SK-N-SH (cell line): ENCODE results near the gene SOX13. TPM values are rescaled to one million over a fixed set of nuclear protein-coding genes. Genes with fewer than 3 reads are reported as not detected.

Experiments used
- CTCF ChIA-PET: fragments of 300-600, 350-600 bp; formaldehyde crosslinking; extraction: SDS; loops from one replicate; lab custom pipeline; 2021; lab: Yijun Ruan, JAX
- POLR2A ChIA-PET: fragments of 350-600 bp; sonication (Branson Sonifier 250); formaldehyde crosslinking; extraction: SDS; loops from one replicate; lab custom pipeline; 2020; ENCODE audit warnings: antibody characterized with exemption, inconsistent platforms; lab: Yijun Ruan, JAX
- DNase-seq: peaks from one replicate; pipeline ENCODE4 v3.0.0; 2012
- H2AFZ ChIP-seq: fragments of 200-600 bp; sonication (generic); 2 replicates; pipeline ENCODE4 v1.8.1; 2016; ENCODE audit warnings: antibody characterized with exemption, mild to moderate bottlenecking, low read depth
- H3F3A ChIP-seq: fragments of 200-600 bp; sonication (generic); replicated peaks from 2 replicates; pipeline ENCODE3; 2016; ENCODE audit warnings: antibody characterized with exemption, mild to moderate bottlenecking; ENCODE audit not compliant: insufficient read depth
- H3K27ac ChIP-seq, 2 experiments: fragments of 200-500 bp in 1 of 2; fragments of 200-600 bp in 1 of 2; sonication (Bioruptor generic) in 1 of 2; sonication (generic), shearing (Covaris generic) in 1 of 2; 2 replicates each; pipeline versions ENCODE4 v1.5.1 to v1.6.1; 2014 to 2016; ENCODE audit warnings: low read depth in 2 of 2, inconsistent platforms in 1 of 2, low read length in 1 of 2, mild to moderate bottlenecking in 1 of 2, mixed read lengths in 1 of 2
- H3K27me3 ChIP-seq: fragments of 200-600 bp; sonication (generic), shearing (Covaris generic); 2 replicates; pipeline ENCODE4 v1.6.1; 2016; ENCODE audit warnings: mixed run types; ENCODE audit not compliant: insufficient read depth
- H3K36me3 ChIP-seq, 2 experiments: fragments of 200-500 bp in 1 of 2; fragments of 200-600 bp in 1 of 2; sonication (Bioruptor generic) in 1 of 2; sonication (generic) in 1 of 2; replicated peaks in 1 of 2; 2 replicates each; pipeline versions ENCODE3 to v1.5.1; 2014 to 2016; ENCODE audit warnings: low read length in 1 of 2, mild to moderate bottlenecking in 1 of 2; ENCODE audit not compliant: insufficient read depth in 2 of 2, control insufficient read depth in 1 of 2
- H3K4me1 ChIP-seq, 2 experiments: fragments of 200-500 bp in 1 of 2; fragments of 200-600 bp in 1 of 2; sonication (Bioruptor generic) in 1 of 2; sonication (generic), shearing (Covaris generic) in 1 of 2; 2 replicates each; pipeline versions ENCODE4 v1.5.1 to v1.6.1; 2014 to 2016; ENCODE audit warnings: low read depth in 1 of 2, low read length in 1 of 2, mixed run types in 1 of 2; ENCODE audit not compliant: insufficient read depth in 2 of 2, control insufficient read depth in 1 of 2
- H3K4me2 ChIP-seq: fragments of 200-600 bp; sonication (generic), shearing (Covaris generic); 2 replicates; pipeline ENCODE4 v1.6.1; 2017; ENCODE audit warnings: mixed run types
- H3K4me3 ChIP-seq, 2 experiments: fragments of 200-500 bp in 1 of 2; fragments of 200-600 bp in 1 of 2; sonication (Bioruptor generic) in 1 of 2; sonication (generic), shearing (Covaris generic) in 1 of 2; 2 replicates each; pipeline versions ENCODE4 v1.5.1 to v1.8.1; 2014 to 2016; ENCODE audit warnings: low read depth in 2 of 2, inconsistent platforms in 1 of 2, low read length in 1 of 2, mild to moderate bottlenecking in 1 of 2, mixed read lengths in 1 of 2, moderate library complexity in 1 of 2
- H3K79me2 ChIP-seq: fragments of 200-600 bp; sonication (generic); 2 replicates; pipeline ENCODE4 v1.8.1; 2017; ENCODE audit warnings: mild to moderate bottlenecking; ENCODE audit not compliant: insufficient read depth
- H3K9ac ChIP-seq: fragments of 200-600 bp; sonication (generic); 2 replicates; pipeline ENCODE4 v1.6.1; 2017; ENCODE audit warnings: mixed run types
- H3K9me2 ChIP-seq: fragments of 200-600 bp; sonication (generic); 2 replicates; pipeline ENCODE4 v1.6.1; 2017; ENCODE audit warnings: mixed run types
- H3K9me3 ChIP-seq: fragments of 200-600 bp; sonication (generic); 2 replicates; pipeline ENCODE4 v1.6.1; 2017; ENCODE audit warnings: mixed run types, mild to moderate bottlenecking, moderate library complexity
- H4K20me1 ChIP-seq: fragments of 200-600 bp; sonication (generic); 2 replicates; pipeline ENCODE4 v1.6.1; 2017; ENCODE audit warnings: mild to moderate bottlenecking, mixed run types; ENCODE audit not compliant: insufficient read depth
- EP300 ChIP-seq, 2 experiments: IDR thresholded peaks; 2 replicates each; pipeline versions ENCODE4 v1.4.0 to v1.6.1; 2012; ENCODE audit warnings: borderline replicate concordance in 1 of 2, low read depth in 1 of 2, low read length in 1 of 2
- FOSL2 ChIP-seq: IDR thresholded peaks from 2 replicates; pipeline ENCODE4 v1.4.0; 2012; ENCODE audit warnings: low read depth, mild to moderate bottlenecking, moderate library complexity, borderline replicate concordance
- FOXM1 ChIP-seq: IDR thresholded peaks from 2 replicates; pipeline ENCODE4 v1.4.0; 2012; ENCODE audit warnings: low read depth, mild to moderate bottlenecking
- MAX ChIP-seq: IDR thresholded peaks from 2 replicates; pipeline ENCODE4 v1.4.0; 2012; ENCODE audit warnings: low read depth
- MXI1 ChIP-seq: IDR thresholded peaks from 2 replicates; pipeline ENCODE4 v1.6.1; 2012; ENCODE audit warnings: mild to moderate bottlenecking, low read depth, low read length, improper control_type of control experiment
- NFIC ChIP-seq: IDR thresholded peaks from 2 replicates; pipeline ENCODE4 v1.4.0; 2012; ENCODE audit warnings: borderline replicate concordance
- NRF1 ChIP-seq: IDR thresholded peaks from 2 replicates; pipeline ENCODE4 v1.6.1; 2012; ENCODE audit warnings: low read depth, mild to moderate bottlenecking, low read length
- PBX3 ChIP-seq: IDR thresholded peaks from 2 replicates; pipeline ENCODE4; 2012
- POLR2AphosphoS5 ChIP-seq: IDR thresholded peaks from 2 replicates; pipeline ENCODE4 v1.6.1; 2012; ENCODE audit warnings: low read depth, low read length
- RAD21 ChIP-seq: IDR thresholded peaks from 2 replicates; pipeline ENCODE4 v1.6.1; 2012; ENCODE audit warnings: mild to moderate bottlenecking, low read length
- RCOR1 ChIP-seq: fragments of 150-350 bp; IDR thresholded peaks from 2 replicates; pipeline ENCODE4 v1.6.1; 2017; ENCODE audit warnings: antibody characterized with exemption, low read length
- REST ChIP-seq: IDR thresholded peaks from 2 replicates; pipeline ENCODE4 v1.6.1; 2012; ENCODE audit warnings: mild to moderate bottlenecking, low read depth, low read length, moderate library complexity
- SMC3 ChIP-seq: IDR thresholded peaks from 2 replicates; pipeline ENCODE4 v1.6.1; 2012; ENCODE audit warnings: low read depth, low read length, improper control_type of control experiment
- TAF1 ChIP-seq: IDR thresholded peaks from 2 replicates; pipeline ENCODE4 v1.6.1; 2012; ENCODE audit warnings: low read depth, mild to moderate bottlenecking, low read length, moderate library complexity, borderline replicate concordance
- TCF12 ChIP-seq: IDR thresholded peaks from 2 replicates; pipeline ENCODE4 v1.4.0; 2012
- TEAD4 ChIP-seq: IDR thresholded peaks from 2 replicates; pipeline ENCODE4 v1.4.0; 2012; ENCODE audit warnings: mild to moderate bottlenecking, borderline replicate concordance; ENCODE audit not compliant: insufficient read depth
- USF2 ChIP-seq: fragments of 150-350 bp; IDR thresholded peaks from 2 replicates; pipeline ENCODE4 v1.6.1; 2017; ENCODE audit warnings: antibody characterized with exemption, low read length, low read depth, borderline replicate concordance
- YY1 ChIP-seq: IDR thresholded peaks from 2 replicates; pipeline ENCODE4 v1.4.0; 2012; ENCODE audit warnings: low read depth, mild to moderate bottlenecking
- ZBTB33 ChIP-seq: IDR thresholded peaks from 2 replicates; pipeline ENCODE4 v1.4.0; 2012; ENCODE audit warnings: low read depth, borderline replicate concordance
- WGBS: methylation state at CpG from one replicate; pipeline ENCODE4 v1.1.6; 2017; ENCODE audit warnings: low lambda C conversion rate; 5-methylcytosine and 5-hydroxymethylcytosine counted together
- polyA plus RNA-seq, 3 experiments: library from polyadenylated mRNA; depleted of rRNA; stranded (reverse); fragments of >200 nt; gene quantifications; 2 replicates each; pipeline ENCODE4 v1.2.3, GENCODE V29; 2012

The SOX13 gene
- polyA plus RNA-seq, 1 of the 3 experiments (the other 2 are of a cell fraction), result 10.6 TPM

GRCh38 chr1:204032642-204033235, 40.2 kb upstream of the SOX13 start:
- peak; percentile 55 for DNase-seq
- H3K79me2 ChIP-seq, result no peaks in the 10 kb centered on the region
- no peak overlapping the region for H3K4me2 ChIP-seq
- H3K27ac ChIP-seq, result no peak overlapping the region
- POLR2A ChIA-PET, result interaction anchor here (0.5 to 1.1 kb wide), 2 partner anchors 14 to 148 kb away, joined by 3 read pairs; no protein-coding TSS in a partner anchor
- peaks cover 4% of the 10 kb centered on the region; the same call in 1 of the 2 replicates for H3K27me3 ChIP-seq
- H2AFZ ChIP-seq, result no peak overlapping the region
- no peaks in the 10 kb centered on the region for H3K36me3 ChIP-seq
- CTCF ChIA-PET, result interaction anchor here (0.7 to 1.6 kb wide), 4 partner anchors 11 to 864 kb away, joined by 3 to 8 read pairs (median 4); no protein-coding TSS in a partner anchor
- H3K4me1 ChIP-seq, result peaks cover 0 to 5% of the 10 kb centered on the region in 2 experiments; a peak in 1 of 4 replicates
- 19% methylated on average over 4 of the region's 4 CpGs for WGBS
- H3K9me2 ChIP-seq, result no peaks in the 10 kb centered on the region
- H3F3A ChIP-seq, result no peaks in the 10 kb centered on the region
- H3K9ac ChIP-seq, result no peak overlapping the region
- H3K4me3 ChIP-seq, result no peak overlapping the region
- no peaks in the 10 kb centered on the region for H3K9me3 ChIP-seq
- H4K20me1 ChIP-seq, result no peaks in the 10 kb centered on the region
- TF ChIP-seq SMC3, result no peak
- no peak for TF ChIP-seq NRF1
- TF ChIP-seq FOSL2, result 0 out of 2 replicates have a peak, but pooled peaks have one; percentile 30
- peak; percentile 36; the same call in 1 of the 2 replicates for TF ChIP-seq MXI1
- TF ChIP-seq TEAD4, result no peak
- no peak for TF ChIP-seq RCOR1
- peak; percentile 37 for TF ChIP-seq TCF12

- no peaks in the 10 kb centered on the region for H3F3A ChIP-seq
- TF ChIP-seq RAD21, result no peak
- TF ChIP-seq TAF1, result no peak
- TF ChIP-seq REST, result no peak
- TF ChIP-seq YY1, result no peak
- no peak for TF ChIP-seq FOXM1
- TF ChIP-seq EP300 (IDR thresholded peaks at IDR 0.05; ENCODE audit: borderline replicate concordance in 1 of 2, low read depth in 1 of 2, low read length in 1 of 2), result no peak
- no peak for TF ChIP-seq NRF1
- no peak for TF ChIP-seq NFIC
- no peak for TF ChIP-seq PBX3
- no peak for TF ChIP-seq POLR2AphosphoS5
- TF ChIP-seq ZBTB33, result no peak
- no peak for TF ChIP-seq MAX
- TF ChIP-seq USF2, result no peak
- TF ChIP-seq SMC3, result no peak
- H3K27me3 ChIP-seq, result no peaks in the 10 kb centered on the region; the same call in 1 of the 2 replicates
- no peak overlapping the region for H2AFZ ChIP-seq
- no peaks in the 10 kb centered on the region for H3K9me3 ChIP-seq
- H3K9me2 ChIP-seq, result no peaks in the 10 kb centered on the region
- CTCF ChIA-PET, result interaction anchor here (0.7 to 1.6 kb wide), 5 partner anchors 12 to 863 kb away, joined by 3 to 8 read pairs (median 3); no protein-coding TSS in a partner anchor
- H4K20me1 ChIP-seq, result no peaks in the 10 kb centered on the region
- H3K36me3 ChIP-seq, result no peaks in the 10 kb centered on the region
- DNase-seq, result no peak
- H3K79me2 ChIP-seq, result no peaks in the 10 kb centered on the region
- H3K4me3 ChIP-seq, result no peak overlapping the region
- WGBS, result 78% methylated on average over 1 of the region's 1 CpG
- H3K9ac ChIP-seq, result no peak overlapping the region
- POLR2A ChIA-PET, result interaction anchor here (0.5 to 1.1 kb wide), 2 partner anchors 13 to 149 kb away, joined by 3 read pairs; no protein-coding TSS in a partner anchor
- peaks cover 0 to 5% of the 10 kb centered on the region in 2 experiments; a peak in 1 of 4 replicates for H3K4me1 ChIP-seq
- H3K4me2 ChIP-seq, result no peak overlapping the region
- no peak overlapping the region for H3K27ac ChIP-seq
These were observed 39.6 kb upstream of the SOX13 start for GRCh38 chr1:204033306-204033705.
